Amniotic stem cell (primary cell): ENCODE data around the gene PTPRZ1.

ENCODE experiments used
- DNase-seq: peaks from one replicate; lab custom pipeline; 2025; lab: John Stamatoyannopoulos, UW

The PTPRZ1 gene

DNA sequence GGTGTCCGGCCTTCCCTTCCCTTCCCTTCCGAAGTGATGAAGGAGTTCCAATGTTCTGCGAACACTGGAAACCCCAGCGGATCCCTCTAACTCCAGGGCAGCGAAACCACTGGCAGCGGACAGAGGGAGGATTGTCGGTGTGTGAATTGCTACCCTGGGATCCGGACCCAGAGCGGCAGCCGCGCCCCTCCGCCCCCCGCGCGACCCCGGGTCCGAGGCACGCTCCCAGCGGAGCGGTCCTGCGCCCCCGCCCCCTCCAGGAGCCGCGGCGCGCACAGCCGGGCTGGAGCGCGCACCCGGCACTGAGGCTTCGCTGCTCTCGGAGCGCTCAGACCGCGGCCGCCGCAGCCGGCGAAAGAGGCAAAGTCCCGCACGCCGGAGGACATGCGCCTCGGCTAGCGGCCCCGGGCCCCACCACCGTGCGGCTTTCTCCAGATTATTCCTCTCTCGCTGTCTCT lies at the start of gene PTPRZ1:
Gene PTPRZ1 (plus strand): TSS at position 331 of the 458 bp plus-strand sequence. CDS start 339 bp downstream, outside the sequence.
- no peak for DNase-seq

DNA sequence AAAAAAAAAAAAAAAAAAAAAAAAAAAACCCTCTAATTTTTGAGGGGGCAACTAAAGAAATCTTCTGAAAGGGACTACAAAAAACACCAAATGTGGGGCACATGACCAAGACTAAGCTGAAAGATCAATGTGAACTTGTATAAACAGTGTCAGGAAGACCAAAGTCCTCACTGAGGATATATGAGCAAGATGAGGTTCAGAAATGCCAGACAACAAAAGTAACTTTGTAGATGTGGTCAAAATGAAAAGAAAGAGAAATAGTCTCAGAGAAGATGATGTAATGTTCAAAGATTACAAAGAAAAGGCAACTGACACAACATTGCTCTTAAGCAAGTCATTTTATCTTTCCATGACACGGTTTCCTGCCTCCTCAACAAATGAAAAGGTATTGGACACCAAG lies 48.7 kb upstream of the PTPRZ1 start:
- DNase-seq, result no peak

DNA sequence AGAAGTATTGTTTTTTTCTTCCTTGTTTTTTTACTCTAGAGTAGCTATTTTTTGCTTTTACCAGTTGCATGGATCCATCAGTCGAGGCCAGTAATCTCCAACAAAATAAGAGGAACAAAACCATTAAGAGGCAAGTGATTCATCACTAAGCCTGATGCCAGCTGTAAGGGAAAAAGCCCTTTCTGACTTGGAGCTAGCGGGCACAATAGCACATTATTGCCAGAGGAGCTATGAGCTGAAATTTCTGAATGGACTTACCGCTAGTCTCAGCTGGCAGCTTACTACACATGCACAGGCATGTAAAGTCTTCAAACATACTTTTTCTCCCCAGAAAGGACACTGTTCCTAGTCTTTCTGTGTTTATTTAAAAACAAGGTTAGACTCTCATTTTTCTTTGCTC lies 41.6 kb upstream of the PTPRZ1 start:
- no peak for DNase-seq

DNA sequence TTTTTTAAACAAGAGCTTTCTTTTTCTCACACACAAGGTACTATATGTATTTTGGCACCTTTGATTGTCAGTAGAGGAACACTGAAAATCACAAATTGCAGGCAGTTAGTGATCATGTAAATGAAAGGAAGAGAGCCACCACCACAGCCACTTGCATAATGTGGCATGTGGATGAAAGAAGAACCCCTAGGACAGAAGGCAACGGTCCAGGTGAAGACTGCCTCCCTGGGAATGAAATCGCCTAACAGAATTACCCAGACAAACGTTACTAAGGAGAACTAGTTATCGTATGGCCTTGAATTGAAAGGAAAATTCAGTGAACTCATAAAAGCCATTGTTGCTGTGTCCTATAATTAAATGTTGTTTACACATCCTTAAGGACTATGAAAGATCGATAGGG lies 41.2 kb upstream of the PTPRZ1 start:
- no peak for DNase-seq

DNA sequence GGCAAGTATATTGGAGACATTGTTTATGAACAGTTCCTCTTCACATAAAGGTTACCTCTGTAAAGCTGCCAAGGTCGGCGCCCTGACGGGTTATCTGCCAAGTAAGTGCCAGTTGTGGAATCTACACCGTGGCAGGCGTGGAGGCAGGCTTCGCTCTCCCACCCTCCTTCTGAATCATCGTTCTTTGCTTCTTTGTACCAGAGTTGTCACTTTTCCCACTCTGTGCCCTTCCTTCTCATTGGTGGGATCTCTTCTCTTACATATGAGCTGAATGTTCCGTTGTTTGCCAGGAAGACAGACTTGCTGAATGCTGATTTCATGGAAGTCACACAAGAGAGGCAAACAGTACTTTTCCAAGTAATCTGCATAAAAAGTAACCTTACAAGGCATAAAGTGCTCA lies 40.6 kb upstream of the PTPRZ1 start:
- no peak for DNase-seq

DNA sequence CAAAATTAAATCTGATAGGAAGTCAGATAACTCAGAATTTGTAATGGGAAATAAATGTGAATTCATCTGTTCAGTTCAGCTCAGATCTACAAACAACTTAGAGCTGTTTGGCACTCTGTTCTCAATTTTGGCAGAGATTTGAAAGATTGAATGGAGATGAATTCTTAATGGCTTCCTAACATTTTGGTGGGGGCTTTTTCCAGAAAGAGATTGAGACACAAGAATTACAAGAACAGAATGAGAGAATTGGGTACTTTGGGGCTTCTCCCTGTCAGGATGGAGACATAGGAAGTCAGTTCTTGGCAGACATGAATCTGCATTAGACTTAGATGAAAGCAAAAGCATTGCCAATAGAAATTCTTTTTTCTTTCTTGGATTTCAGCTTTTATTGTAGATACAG lies 39.0 kb upstream of the PTPRZ1 start:
- DNase-seq, result no peak

DNA sequence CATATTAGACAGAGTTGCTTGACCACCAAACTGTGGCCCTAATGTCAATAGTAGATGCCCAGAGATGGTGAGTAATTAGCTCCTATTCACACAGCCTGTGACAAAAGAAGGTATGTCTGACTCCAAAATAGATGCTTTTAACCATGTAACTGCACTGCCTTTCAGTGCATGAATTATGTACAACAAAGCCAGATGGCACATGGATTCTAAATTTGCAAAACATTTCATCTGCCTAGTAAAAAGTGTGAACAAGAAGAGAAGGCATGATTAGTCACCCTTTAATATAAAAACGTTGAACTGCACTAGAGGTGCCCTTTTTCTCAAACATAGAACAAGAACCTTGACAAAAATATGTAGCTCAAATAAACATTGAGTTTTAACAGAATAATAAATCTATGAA lies 35.5 kb upstream of the PTPRZ1 start:
- no peak for DNase-seq

DNA sequence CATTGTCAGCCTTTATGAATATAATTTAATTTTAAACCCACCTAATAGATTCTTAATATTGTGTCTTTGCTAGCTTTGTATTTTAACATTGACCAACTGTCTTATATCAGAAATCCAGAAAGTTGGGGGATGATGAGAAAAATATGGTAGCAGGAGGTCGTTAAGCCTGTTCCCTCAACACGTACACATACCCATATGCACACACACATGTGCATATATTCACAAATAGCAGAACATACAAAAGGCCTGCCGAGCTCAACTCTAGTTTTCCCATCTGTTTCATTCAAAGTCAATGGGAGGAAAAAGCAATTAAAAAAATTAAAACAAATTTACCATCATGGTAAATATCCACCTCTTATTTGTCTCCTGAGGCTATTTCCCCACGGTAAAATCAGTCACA lies 25.9 kb upstream of the PTPRZ1 start:
- DNase-seq, result no peak

DNA sequence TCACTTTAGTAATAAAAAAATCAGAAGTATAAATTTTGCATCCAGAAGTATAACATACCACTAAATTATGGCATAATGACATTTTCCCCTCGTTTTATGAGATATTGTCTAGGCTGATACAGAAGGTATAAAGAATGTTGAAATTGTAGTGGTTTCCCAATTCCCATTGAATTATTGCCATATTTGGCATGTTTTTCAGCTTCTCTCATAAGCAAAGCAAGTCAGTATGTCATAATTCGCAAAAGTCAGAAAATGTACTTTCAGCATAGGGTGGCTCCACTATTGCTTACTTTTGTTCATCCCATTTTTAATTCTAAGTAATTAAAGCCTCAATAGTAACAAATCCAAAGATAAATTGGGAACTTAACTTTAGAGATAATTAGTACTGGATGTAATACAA lies 19.7 kb upstream of the PTPRZ1 start:
- DNase-seq, result no peak

DNA sequence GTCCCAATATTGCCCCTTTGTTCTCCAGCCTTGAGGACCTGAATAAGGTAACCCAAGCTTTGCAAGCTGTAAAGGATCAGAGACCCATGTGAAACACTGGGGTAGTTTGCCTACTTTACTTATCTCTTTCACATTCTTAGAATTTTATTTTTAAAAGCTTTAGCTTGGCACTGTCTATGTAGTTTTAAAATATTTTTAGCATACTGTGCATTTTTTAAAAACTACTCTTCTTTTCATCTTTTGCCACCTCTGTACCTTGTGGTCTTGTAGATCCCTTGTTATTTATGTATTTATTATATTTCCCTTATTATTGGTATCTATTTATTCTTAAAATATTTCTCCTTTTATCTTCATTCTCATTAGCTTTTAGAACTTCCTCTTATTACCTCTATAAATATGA lies 12.0 kb upstream of the PTPRZ1 start:
- DNase-seq, result no peak

DNA sequence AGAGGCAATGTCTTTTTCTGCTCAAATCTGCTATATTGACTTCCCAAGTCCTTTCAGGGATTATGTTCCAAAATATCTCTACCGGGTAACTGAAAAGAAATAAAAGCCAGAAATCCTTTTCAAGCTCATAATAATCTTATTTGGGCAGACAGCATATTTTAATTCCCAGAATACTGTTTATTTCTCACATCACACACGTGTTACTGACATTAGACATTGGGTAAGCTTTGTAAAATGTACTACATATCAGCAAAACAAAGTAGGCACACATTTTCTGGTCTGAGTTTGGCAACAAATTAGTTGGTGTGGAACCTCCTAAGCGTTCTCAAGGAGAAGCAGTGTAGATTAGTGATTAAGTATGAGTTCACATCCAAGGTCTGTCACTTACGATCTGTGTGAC lies 10.4 kb upstream of the PTPRZ1 start:
- DNase-seq, result no peak

DNA sequence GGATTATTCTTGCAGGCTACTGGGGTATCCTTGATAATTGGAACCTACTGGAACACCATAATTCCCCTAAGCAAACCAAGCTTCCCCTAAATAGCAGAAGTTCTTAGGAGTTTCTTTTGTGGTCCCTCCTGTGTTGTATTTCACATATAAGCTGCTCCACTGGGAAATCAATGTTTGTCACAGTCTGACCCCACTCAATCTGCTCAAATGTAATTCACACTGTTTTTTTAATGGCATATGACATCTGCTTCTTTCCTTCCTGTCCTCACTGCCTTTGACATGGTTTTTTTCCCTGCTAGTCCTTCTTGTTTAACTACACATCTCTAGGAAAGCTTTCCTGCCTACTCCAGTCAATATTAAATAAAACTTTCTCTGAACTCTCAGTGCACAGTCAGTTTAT lies 1.8 kb upstream of the PTPRZ1 start:
- DNase-seq, result no peak

DNA sequence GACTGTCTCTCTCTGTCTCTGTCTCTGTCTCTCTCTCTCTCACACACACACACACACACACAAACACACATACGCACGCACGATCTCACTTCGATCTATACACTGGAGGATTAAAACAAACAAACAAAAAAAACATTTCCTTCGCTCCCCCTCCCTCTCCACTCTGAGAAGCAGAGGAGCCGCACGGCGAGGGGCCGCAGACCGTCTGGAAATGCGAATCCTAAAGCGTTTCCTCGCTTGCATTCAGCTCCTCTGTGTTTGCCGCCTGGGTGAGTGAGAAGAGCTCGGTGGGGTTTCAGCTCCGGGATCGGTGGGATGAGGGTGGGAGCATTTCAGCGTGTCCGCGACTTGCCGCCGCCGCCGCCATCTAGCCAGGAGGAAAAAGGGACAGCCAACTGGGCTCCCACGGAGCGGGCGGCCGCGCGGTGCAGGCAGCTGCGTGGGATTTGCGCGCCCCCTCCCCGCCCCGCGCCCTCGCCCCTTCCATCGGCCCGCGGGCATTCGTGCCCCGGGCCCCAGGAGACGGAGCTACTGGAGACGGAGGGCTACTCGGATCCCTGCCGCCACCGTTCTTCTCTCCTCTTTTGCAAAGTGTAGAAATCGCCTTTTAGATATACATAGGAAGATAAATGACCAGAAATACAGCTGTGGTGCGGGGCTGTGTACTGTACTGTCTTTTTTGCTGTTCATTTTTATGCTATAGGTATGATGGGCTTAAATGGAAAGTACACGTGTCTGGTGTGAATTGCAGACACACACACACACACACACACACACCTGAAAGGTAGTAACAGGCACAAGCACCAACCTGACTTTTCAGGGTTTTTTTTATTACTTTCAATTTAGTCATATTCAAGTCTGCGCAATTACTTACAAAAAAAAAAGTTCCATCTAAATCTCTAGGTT lies 581 bp downstream of the PTPRZ1 start:
- no peak for DNase-seq

DNA sequence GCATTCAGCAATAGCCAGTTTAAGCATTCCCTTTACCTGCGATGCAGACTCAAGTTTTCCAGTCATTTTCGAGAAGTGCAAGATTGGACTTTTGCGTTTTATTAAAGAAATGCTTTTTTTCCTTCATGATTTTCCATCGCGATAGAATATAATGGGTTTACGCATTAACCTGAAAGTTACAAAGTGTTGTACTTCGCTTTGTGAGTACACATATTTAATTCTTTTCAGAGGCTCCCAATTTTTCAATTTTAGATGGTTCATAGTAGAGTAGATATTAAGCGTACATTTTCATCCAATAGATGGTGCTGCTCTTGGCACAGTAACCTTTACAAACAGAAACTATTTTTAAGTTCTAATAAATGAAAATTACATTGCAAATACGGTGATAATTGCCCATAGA lies 1.3 kb downstream of the PTPRZ1 start:
- DNase-seq, result no peak

DNA sequence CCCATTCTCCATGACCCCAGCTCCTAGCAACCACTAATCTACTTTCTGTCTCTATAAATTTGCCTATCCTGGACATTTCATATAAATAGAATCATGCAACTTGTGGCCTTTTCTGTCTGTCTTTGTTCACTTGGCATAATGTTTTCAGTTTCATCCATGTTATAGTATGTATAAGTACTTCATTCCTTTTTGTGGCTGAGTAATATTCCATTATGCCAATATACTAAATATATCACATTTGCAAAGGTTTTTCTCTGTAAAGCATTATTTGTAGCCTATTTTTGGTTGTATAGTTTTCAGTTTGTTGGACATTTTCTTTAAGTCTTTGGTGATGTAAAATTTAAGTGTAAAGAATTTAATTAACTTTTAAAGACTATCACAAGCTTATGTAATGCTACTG lies 2.2 kb downstream of the PTPRZ1 start:
- no peak for DNase-seq

DNA sequence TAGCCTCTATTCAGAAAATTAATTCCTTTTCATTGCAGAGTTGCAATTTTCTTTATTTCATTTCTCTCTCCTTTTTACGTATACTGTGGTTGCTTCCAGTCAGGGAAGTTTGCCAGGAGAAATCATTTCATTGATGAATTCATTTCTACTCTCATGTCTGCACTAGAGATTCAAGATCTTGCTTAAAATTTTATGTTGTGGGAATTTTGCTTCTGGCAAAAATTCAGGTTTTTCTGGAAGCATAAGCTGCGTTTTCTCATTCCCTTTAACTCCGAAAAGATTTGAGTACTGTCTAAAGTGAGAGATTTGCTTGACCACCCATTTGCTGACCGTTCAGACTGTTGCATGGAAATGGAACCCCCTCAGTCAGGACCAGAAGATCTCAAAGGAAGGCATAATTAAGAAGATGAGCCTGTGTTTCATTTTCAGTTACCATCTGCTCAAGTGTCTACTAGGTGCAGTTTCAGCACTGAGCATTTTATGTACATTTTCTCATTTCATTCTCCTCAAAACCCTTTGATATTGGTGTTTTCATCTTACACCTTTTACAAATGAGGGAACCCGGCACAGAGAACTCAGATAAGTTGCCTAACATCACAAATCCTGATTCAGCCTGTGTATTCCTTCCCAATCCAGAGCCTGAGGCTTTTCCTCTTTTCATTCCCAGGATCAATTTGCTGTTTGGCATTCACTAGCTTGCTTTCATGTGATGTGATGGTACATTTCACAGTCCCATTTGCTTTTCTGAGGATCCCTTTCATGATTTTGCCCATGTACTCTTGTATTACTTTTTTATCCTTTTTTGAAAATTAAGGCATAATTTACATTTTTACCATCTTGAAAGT lies 3.9 kb downstream of the PTPRZ1 start:
- DNase-seq, result no peak

DNA sequence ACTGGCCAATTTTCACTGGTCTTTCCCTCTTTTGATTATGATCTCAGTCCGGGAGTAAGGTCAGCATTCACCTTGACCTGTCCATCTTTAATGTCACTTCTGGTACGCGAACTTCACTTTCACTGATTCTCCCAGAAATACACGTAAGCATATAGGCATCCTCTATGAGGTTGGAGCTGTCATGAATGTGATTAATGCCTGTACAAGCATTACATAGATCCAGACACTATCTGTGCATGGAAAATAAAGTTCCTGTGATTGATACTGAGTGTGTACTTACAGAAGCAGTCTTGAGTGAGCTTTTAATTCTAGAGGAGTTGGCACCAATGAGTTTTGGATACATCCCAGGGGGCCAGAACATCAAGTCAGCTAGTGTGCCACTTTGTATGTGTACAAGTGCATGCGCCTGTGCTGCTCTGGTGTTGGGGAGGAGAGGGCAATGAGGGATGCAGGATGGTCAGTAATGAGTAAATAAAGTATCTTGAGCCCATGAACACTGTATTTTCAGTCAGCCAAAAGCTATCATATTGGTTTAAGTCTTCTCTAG lies 6.0 kb downstream of the PTPRZ1 start:
- no peak for DNase-seq

DNA sequence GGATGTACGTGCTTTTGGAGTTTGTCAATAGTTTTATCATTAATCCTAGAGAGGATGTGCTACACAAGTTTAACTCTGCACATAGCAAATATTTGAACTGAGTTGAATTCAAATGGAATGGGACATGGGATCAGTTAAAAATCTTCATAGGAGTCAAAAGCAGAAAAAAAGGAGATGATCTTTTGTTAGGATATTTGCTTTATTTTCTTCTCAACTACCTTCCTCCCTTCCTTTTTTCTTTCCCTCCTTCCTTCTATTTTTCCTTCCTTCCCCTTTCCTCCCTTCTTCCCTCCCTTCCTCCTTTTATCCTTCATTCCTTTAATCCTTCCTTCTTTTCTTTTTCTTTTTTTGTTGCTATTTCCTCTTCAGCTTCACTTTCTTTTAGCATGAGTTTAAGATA lies 6.6 kb downstream of the PTPRZ1 start:
- DNase-seq, result no peak

DNA sequence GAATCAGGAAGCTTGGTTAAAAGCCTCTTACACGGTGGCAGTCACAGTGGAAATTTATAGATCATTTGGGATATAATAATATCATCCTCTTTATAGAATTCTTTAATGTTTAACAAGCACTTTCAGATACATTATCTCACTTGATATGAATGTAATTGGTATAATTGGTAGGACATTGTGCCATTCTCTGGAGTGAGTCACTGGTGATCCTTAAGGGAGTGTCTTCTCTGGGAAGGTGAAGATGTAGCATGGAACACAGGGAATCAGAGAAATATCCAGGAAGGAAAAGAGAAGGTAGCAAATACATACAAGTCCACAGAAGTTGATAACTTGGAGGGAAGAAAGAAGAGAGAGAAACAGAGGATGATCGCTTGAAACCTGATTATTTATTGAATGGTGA lies 9.8 kb downstream of the PTPRZ1 start:
- no peak for DNase-seq

DNA sequence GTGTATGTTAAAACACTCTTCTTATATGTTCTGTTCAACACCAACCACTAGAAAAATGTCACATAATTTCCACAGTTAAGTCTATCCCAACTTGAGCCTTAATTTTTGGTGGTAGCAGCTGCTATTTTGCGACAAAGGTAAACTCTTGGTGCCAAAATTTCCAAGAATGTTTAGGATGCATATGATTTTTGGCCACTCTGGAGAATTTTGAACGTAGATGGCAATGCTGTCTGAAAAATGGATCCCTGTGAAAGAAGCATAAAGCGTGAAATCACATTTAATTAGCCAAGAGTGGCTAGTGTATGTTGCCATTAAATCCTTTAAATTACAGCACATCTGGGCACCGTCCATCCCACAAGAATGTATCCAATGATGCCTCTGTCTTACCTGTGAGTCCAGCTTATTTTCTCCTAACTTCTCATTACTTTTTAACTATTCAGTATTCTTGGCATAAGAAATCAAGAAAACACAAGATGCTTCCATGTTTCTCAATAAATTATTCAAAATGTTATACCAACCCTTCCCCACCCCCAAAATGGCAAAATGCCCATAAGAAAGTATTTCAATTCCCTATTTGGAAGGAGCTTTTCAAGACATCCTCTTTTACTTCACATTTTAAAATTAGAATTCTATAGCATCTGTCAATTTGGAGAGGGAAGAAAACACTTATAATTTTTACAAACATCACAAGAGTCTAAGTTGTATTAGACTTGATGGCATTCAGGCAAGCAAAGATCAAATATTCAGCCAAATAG lies 12.4 kb downstream of the PTPRZ1 start:
- no peak for DNase-seq

DNA sequence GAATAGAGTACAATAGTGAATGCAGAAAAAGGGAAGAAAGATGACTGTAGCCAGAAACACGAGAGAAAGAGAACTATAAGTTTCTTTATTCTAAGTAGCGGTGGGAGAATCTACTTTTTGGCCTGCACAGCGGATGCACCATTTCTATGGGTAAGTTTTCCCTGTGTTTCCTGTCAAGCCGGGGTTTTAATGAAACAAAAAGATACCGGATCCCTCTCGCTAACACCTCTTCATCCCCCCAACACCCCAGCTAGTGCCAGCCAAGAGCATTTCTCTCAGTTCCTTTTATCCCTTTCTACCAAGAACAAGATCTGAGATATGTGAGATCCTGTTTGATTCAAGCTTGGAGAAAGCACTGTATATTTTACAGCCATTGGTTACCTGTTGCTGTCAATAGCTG lies 14.7 kb downstream of the PTPRZ1 start:
- no peak for DNase-seq

DNA sequence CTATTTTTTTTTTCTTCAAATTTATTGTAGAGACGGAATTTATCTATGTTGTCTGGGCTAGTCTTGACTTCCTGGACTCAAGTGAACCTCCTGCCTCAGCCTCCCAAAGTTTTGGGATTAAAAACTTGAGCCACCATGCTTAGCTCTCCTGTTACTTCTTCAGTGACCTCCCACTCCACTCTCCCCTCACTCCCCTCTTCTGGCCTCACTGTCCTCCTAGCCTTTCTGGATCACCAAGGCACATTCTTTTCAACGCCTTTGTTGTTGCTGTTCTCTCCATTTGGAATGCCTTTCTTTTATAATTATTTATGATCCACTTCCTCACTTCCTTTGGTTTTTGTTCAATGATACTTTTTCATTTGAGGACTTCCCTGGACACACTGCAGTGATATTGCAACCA lies 17.9 kb downstream of the PTPRZ1 start:
- no peak for DNase-seq
